Measurements from ENCODE around the gene COPS7A. TPM values are rescaled to one million over a fixed set of nuclear protein-coding genes. Genes with fewer than 3 reads are reported as not detected.

The COPS7A gene
- total RNA-seq, 2 experiments from 2014 or later = 26.9 to 29.7 TPM

GRCh38 chr12:6765048-6765633 lies 41.3 kb downstream of the COPS7A start:
- DNase-seq = no peak
- CTCF ChIA-PET = interaction anchor here (2.0 to 20.8 kb wide), 3 partner anchors 8 to 41 kb away, joined by 11 to 378 read pairs (median 160); partner anchors contain the start of genes COPS7A and MLF2
- no peaks in the 10 kb centered on the region for H3K9me3 Mint-ChIP-seq (ENCODE audit: insufficient read depth)
- no peaks in the 10 kb centered on the region for H3K36me3 Mint-ChIP-seq (ENCODE audit: low read depth)
- peak overlapping the region; percentile 12 for H3K27ac Mint-ChIP-seq
- no peak for ATAC-seq
- peak overlapping the region; percentile 76 for H3K4me3 Mint-ChIP-seq
- H3K4me1 Mint-ChIP-seq (ENCODE audit: low read depth) = peaks cover 52% of the 10 kb centered on the region
- H3K27me3 Mint-ChIP-seq (ENCODE audit: low read depth) = peaks cover 39% of the 10 kb centered on the region
- POLR2A ChIA-PET = interaction anchor here (0.6 to 4.4 kb wide), 6 partner anchors 8 to 198 kb away, joined by 3 to 35 read pairs (median 3); partner anchors contain the start of genes C12orf57, MLF2 and P3H3

- Mint-ChIP-seq H3K9me3 (ENCODE audit: insufficient read depth) (no peaks in the 10 kb centered on the region), H3K36me3 (ENCODE audit: low read depth) (peaks cover 3% of the 10 kb centered on the region), H3K4me3 (peak within 1 kb of the TSS; percentile 86), H3K4me1 (ENCODE audit: low read depth) (peaks cover 57% of the 10 kb centered on the region), H3K27me3 (ENCODE audit: low read depth) (peaks cover 36% of the 10 kb centered on the region), H3K27ac (peak within 1 kb of the TSS; percentile 74)
- ATAC-seq = peak; percentile 32
- peak; percentile 47 for DNase-seq
- ChIA-PET POLR2A (interaction anchor here (0.6 to 4.4 kb wide), 11 partner anchors 9 to 199 kb away, joined by 3 to 35 read pairs (median 3); partner anchors contain the start of genes C12orf57, CD4, MLF2 and P3H3), CTCF (interaction anchor here (0.5 to 20.8 kb wide), 24 partner anchors 8 to 178 kb away, joined by 3 to 378 read pairs (median 4); partner anchors contain the start of genes C12orf57, CD4, CDCA3 and COPS7A)
These were observed 42.1 kb downstream of the COPS7A start, which contains the start of gene PTMS for GRCh38 chr12:6765634-6766581. Gene PTMS (plus strand): TSS chr12:6766363. CDS start chr12:6766706, 343 bp downstream.

DNA sequence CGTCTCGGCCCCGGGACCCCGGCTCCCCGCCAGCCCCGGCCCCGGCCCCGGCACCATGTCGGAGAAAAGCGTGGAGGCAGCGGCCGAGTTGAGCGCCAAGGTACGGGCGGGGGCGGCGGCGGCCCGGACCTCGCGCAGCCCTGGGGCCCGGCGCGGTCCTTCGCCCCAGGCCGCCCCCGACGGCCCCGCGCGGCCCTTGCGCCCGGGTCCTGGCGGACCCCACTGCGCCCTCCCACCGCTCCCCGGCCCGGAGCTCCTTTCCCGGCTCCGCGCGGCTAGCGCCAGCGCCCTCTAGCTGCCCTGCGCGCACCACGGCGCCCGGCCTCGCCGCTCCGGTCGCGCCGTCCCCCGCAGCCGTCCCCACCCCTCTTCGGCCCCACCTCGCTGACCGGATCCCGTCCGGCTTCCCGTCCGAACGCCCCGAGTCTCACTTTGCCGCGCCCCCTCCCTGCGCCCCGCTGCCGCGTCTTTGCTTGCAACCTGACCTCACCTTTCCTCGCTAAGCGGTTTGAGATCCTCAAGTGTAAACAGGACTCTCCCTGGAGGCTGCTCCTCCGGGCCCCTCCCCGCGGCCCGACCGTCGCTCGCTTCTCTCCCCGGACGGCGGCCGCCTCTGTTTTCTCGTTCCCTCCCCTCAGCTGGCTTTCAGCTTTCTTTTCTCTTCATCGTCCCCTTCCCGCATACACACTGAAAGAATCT lies 43.0 kb downstream of the COPS7A start:
- Mint-ChIP-seq H3K27me3 (ENCODE audit: low read depth) (peaks cover 34% of the 10 kb centered on the region), H3K27ac (peak overlapping the region; percentile 74), H3K9me3 (ENCODE audit: insufficient read depth) (no peaks in the 10 kb centered on the region), H3K4me3 (peak overlapping the region; percentile 86), H3K4me1 (ENCODE audit: low read depth) (peaks cover 66% of the 10 kb centered on the region), H3K36me3 (ENCODE audit: low read depth) (peaks cover 5% of the 10 kb centered on the region)
- ChIA-PET POLR2A (interaction anchor here (0.6 to 4.4 kb wide), 8 partner anchors 13 to 177 kb away, joined by 3 to 35 read pairs (median 4); partner anchors contain the start of genes C12orf57, CD4, MLF2 and P3H3), CTCF (interaction anchor here (0.5 to 20.8 kb wide), 26 partner anchors 9 to 177 kb away, joined by 3 to 378 read pairs (median 4); partner anchors contain the start of genes C12orf57, CD4, CDCA3 and COPS7A)
- peak; percentile 77 for ATAC-seq
- DNase-seq = peak; percentile 68

DNA sequence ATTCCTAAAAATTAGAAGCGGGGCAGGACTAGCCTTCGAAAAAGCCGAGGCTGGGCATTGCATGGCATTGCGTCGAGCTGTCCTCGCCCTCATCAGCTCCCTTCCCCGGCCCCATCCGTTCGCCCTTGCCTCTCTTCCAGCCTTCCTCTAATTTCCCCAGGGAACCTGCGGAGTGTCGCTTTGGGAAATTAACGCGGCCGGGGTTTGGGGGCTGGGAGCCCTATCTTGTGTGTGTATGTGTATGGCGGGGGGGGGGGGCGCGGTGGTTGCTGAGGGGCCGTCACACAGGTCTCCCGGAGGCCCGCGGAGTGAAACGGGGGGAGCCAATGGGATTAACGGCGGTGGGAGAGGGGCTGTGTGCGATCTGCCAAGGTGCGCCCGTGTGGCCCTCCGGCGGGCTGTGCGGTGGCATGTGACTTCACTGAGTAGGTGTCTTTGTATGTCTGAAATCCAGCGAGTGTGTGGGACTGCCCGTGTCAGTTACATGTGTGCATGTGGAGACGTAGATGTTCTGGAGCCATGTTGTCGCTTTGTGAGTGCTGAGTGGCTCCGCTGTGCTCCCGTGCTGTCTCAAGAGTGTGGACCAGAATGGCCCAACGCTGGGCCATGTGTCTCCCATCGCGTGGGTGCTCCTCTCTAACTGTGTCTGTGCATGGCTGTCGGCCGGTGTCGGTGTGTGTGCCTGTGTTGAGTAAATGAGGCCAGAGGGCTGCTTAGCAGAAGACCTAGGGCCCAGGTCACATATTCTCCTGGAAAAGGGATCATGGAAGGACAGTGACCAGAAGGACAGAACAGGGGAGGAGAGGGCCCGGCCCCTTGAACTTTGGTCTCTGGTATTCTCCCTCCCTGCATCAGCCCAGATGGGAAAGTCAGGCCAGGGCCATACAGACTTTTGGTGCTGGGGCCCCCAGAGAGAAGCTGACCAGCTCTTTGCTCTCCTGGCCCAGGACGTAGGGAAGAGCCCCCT lies 43.8 kb downstream of the COPS7A start:
- peak overlapping the region; percentile 74 for H3K27ac Mint-ChIP-seq
- ATAC-seq = no peak
- H3K9me3 Mint-ChIP-seq (ENCODE audit: insufficient read depth) = no peaks in the 10 kb centered on the region
- CTCF ChIA-PET = interaction anchor here (0.7 to 20.8 kb wide), 16 partner anchors 10 to 162 kb away, joined by 3 to 378 read pairs (median 5); partner anchors contain the start of genes CD4, CDCA3, COPS7A and GPR162
- H3K36me3 Mint-ChIP-seq (ENCODE audit: low read depth) = peaks cover 5% of the 10 kb centered on the region
- peak overlapping the region; percentile 86 for H3K4me3 Mint-ChIP-seq
- no peak for DNase-seq
- POLR2A ChIA-PET = interaction anchor here (0.6 to 4.4 kb wide), 8 partner anchors 13 to 176 kb away, joined by 3 to 35 read pairs (median 5); partner anchors contain the start of genes C12orf57, CD4, CDCA3 and MLF2
- H3K27me3 Mint-ChIP-seq (ENCODE audit: low read depth) = peaks cover 28% of the 10 kb centered on the region
- peaks cover 73% of the 10 kb centered on the region for H3K4me1 Mint-ChIP-seq (ENCODE audit: low read depth)

DNA sequence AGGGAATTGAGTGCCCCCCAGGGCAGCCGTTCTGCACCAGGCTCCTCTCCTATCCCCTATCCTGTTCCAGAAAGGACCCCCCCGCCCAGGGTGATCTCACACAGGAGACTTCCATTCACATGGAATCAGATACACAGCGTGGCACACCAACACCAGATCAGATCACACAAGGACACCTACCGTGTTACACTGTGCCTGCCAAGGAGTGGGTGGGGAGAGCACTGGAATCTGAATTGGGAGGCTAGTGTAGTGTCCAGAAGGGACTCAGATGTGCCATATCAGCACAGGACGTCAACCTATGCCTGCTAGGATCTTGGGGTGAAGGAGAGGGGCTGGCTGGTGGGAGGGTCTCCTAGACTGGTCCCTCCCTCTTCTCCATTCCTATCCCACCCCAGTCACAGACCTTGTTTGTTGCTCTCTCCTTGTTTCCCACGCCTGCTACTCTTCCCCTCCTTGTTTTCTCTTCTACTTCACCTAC lies 44.6 kb downstream of the COPS7A start:
- H3K27me3 Mint-ChIP-seq (ENCODE audit: low read depth) = peaks cover 25% of the 10 kb centered on the region
- DNase-seq (no peak), ATAC-seq (no peak)
- ChIA-PET CTCF (interaction anchor here (10.9 to 20.8 kb wide), 2 partner anchors 11 to 13 kb away, joined by 160 to 378 read pairs; partner anchors contain the start of gene MLF2), POLR2A (interaction anchor here (2.2 to 4.4 kb wide), 2 partner anchors 15 to 83 kb away, joined by 4 to 35 read pairs; partner anchors contain the start of genes CDCA3, MLF2 and USP5)
- no peak overlapping the region for H3K4me3 Mint-ChIP-seq
- H3K27ac Mint-ChIP-seq = no peak overlapping the region
- no peaks in the 10 kb centered on the region for H3K9me3 Mint-ChIP-seq (ENCODE audit: insufficient read depth)
- peaks cover 5% of the 10 kb centered on the region for H3K36me3 Mint-ChIP-seq (ENCODE audit: low read depth)
- peaks cover 81% of the 10 kb centered on the region for H3K4me1 Mint-ChIP-seq (ENCODE audit: low read depth)

DNA sequence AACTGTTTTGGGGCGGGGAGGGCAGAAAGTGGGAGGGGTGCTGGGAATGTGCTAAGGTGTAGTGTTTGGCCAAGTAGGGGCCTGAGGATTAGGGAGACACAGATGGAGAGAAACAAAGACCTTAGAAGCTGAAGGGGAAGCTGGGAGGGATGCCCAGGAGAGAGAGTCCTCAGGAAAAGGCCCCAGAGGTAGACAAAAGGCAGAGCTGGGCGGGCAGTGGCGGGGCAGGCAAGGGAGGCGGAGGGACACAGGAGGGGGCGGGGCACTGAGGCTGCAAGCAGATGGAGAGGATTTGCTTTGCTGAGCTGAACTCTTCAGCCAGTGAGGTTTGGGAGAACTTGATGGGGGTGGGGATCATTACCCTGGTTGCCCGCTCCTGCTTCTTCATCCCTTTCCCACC lies 45.1 kb downstream of the COPS7A start:
- Mint-ChIP-seq H3K4me1 (ENCODE audit: low read depth) (peaks cover 78% of the 10 kb centered on the region), H3K36me3 (ENCODE audit: low read depth) (peaks cover 5% of the 10 kb centered on the region), H3K9me3 (ENCODE audit: insufficient read depth) (no peaks in the 10 kb centered on the region), H3K4me3 (no peak overlapping the region), H3K27ac (no peak overlapping the region), H3K27me3 (ENCODE audit: low read depth) (peaks cover 24% of the 10 kb centered on the region)
- ChIA-PET CTCF (interaction anchor here (1.7 to 20.8 kb wide), 3 partner anchors 11 to 104 kb away, joined by 5 to 378 read pairs (median 160); partner anchors contain the start of genes MLF2 and SPSB2), POLR2A (interaction anchor here (2.2 to 4.4 kb wide), 2 partner anchors 16 to 82 kb away, joined by 4 to 35 read pairs; partner anchors contain the start of genes CDCA3, MLF2 and USP5)
- ATAC-seq (no peak), DNase-seq (no peak)

DNA sequence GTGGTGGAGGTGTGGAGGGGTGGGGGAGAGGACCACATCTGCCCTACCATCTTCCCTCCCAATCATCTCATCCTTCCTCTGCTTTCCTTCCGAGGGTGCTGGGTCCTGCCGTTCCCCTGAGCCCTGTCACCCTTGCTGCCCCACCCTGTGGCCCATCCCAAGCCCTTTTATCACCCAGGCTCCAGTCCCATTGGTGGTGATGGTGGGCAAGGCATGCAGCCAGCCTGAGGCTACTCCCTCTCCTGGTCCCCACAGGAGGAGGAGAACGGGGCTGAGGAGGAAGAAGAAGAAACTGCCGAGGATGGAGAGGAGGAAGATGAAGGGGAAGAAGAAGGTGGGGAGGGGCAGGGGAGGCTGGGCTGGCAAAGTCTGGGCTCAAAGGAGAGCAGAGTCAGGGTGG lies 45.8 kb downstream of the COPS7A start:
- ChIA-PET CTCF (interaction anchor here (1.7 to 20.8 kb wide), 3 partner anchors 11 to 103 kb away, joined by 5 to 378 read pairs (median 160); partner anchors contain the start of genes MLF2 and SPSB2), POLR2A (interaction anchor here (0.6 to 9.3 kb wide), 4 partner anchors 16 to 174 kb away, joined by 3 to 66 read pairs (median 4); partner anchors contain the start of genes CDCA3, COPS7A, MLF2 and RNU7-1)
- Mint-ChIP-seq H3K36me3 (ENCODE audit: low read depth) (peaks cover 11% of the 10 kb centered on the region), H3K9me3 (ENCODE audit: insufficient read depth) (no peaks in the 10 kb centered on the region), H3K27ac (no peak overlapping the region), H3K27me3 (ENCODE audit: low read depth) (peaks cover 17% of the 10 kb centered on the region), H3K4me3 (no peak overlapping the region), H3K4me1 (ENCODE audit: low read depth) (peaks cover 78% of the 10 kb centered on the region)
- DNase-seq (no peak), ATAC-seq (no peak)

- H3K27ac Mint-ChIP-seq = no peak overlapping the region
- peaks cover 15% of the 10 kb centered on the region for H3K36me3 Mint-ChIP-seq (ENCODE audit: low read depth)
- POLR2A ChIA-PET = interaction anchor here (0.6 to 9.3 kb wide), 3 partner anchors 17 to 173 kb away, joined by 3 to 66 read pairs (median 5); partner anchors contain the start of genes COPS7A, MLF2 and RNU7-1
- CTCF ChIA-PET = interaction anchor here (1.7 to 20.8 kb wide), 4 partner anchors 11 to 103 kb away, joined by 5 to 378 read pairs (median 86); partner anchors contain the start of genes MLF2 and SPSB2
- peaks cover 15% of the 10 kb centered on the region for H3K27me3 Mint-ChIP-seq (ENCODE audit: low read depth)
- H3K4me1 Mint-ChIP-seq (ENCODE audit: low read depth) = peaks cover 80% of the 10 kb centered on the region
- ATAC-seq = no peak
- H3K4me3 Mint-ChIP-seq = no peak overlapping the region
- no peak for DNase-seq
- H3K9me3 Mint-ChIP-seq (ENCODE audit: insufficient read depth) = no peaks in the 10 kb centered on the region
These were observed 46.2 kb downstream of the COPS7A start for GRCh38 chr12:6770094-6770493.

GRCh38 chr12:6770600-6770999 lies 46.8 kb downstream of the COPS7A start:
- DNase-seq (no peak), ATAC-seq (no peak)
- ChIA-PET POLR2A (interaction anchor here (1.2 to 9.3 kb wide), 2 partner anchors 17 to 46 kb away, joined by 3 to 66 read pairs; partner anchors contain the start of genes COPS7A and MLF2), CTCF (interaction anchor here (1.7 to 20.8 kb wide), 5 partner anchors 11 to 102 kb away, joined by 5 to 378 read pairs (median 13); partner anchors contain the start of genes MLF2 and SPSB2)
- no peak overlapping the region for H3K4me3 Mint-ChIP-seq
- H3K36me3 Mint-ChIP-seq (ENCODE audit: low read depth) = peaks cover 18% of the 10 kb centered on the region
- H3K27me3 Mint-ChIP-seq (ENCODE audit: low read depth) = peaks cover 10% of the 10 kb centered on the region
- peaks cover 80% of the 10 kb centered on the region for H3K4me1 Mint-ChIP-seq (ENCODE audit: low read depth)
- peak overlapping the region; percentile 72 for H3K27ac Mint-ChIP-seq
- no peaks in the 10 kb centered on the region for H3K9me3 Mint-ChIP-seq (ENCODE audit: insufficient read depth)

Data from activated CD8-positive, alpha-beta T cell treated with anti-CD3 and anti-CD28 coated beads, Interleukin-2, amount 10 ng/mL, durations not matched to agents 7 days and 5 days (primary cell).